Skeletal muscle satellite cell (primary cell): ENCODE results near the gene LRRC36. TPM values are rescaled to one million over a fixed set of nuclear protein-coding genes. Genes with fewer than 3 reads are reported as not detected.

Source experiments
- H3K27me3 ChIP-seq: 2 replicates; pipeline ENCODE4 v1.7.0; 2013; ENCODE audit warnings: low read length; ENCODE audit not compliant: control insufficient read depth, insufficient read depth
- H3K36me3 ChIP-seq: 2 replicates; pipeline ENCODE4 v1.7.0; 2013; ENCODE audit warnings: mild to moderate bottlenecking, control low read depth, low read length; ENCODE audit not compliant: insufficient read depth
- H3K4me1 ChIP-seq: 2 replicates; pipeline ENCODE4 v1.7.0; 2013; ENCODE audit warnings: low read length; ENCODE audit not compliant: control insufficient read depth, insufficient read depth
- H3K4me2 ChIP-seq: 2 replicates; pipeline ENCODE4 v1.7.0; 2013; ENCODE audit warnings: mild to moderate bottlenecking, low read length
- H3K4me3 ChIP-seq: 2 replicates; pipeline ENCODE4 v1.7.0; 2013; ENCODE audit warnings: low read length
- H3K9ac ChIP-seq: 2 replicates; pipeline ENCODE4 v1.7.0; 2013; ENCODE audit warnings: mild to moderate bottlenecking, low read depth, low read length, moderate library complexity
- H3K9me3 ChIP-seq: replicated peaks from 2 replicates; pipeline ENCODE4 v1.7.0; 2013; ENCODE audit warnings: mild to moderate bottlenecking, control low read depth, low read length
- small RNA-seq: library from RNA; depleted of rRNA; stranded (forward); fragments of <200 nt; gene quantifications from one replicate; pipeline ENCODE3, GENCODE V24; 2012

The LRRC36 gene

DNA sequence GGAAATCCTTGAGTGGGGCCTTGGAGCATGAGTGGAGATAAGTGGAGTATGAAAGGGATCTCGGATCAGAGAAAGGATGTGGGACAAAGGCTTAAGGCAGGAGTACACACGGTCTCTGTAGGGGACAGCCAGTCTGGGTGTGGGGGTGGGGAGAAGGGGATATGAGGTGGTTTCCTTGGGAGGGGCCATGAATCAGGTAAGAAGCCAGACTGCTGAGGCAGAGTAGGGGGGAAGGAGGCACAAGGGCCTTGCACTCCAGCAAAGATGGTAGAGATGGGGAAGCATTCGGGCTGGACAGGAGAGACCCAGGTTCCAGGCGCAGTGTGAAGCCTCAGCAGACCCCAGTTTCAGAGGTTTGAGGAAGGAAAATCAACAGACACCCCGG lies 105.9 kb downstream of the LRRC36 start:
- Histone ChIP-seq H3K36me3 (peaks cover 9% of the 10 kb centered on the region), H3K27me3 (peaks cover 24% of the 10 kb centered on the region), H3K9me3 (no peaks in the 10 kb centered on the region), H3K9ac (no peak overlapping the region), H3K4me1 (peaks cover 14% of the 10 kb centered on the region), H3K4me3 (no peak overlapping the region), H3K4me2 (no peak overlapping the region)

DNA sequence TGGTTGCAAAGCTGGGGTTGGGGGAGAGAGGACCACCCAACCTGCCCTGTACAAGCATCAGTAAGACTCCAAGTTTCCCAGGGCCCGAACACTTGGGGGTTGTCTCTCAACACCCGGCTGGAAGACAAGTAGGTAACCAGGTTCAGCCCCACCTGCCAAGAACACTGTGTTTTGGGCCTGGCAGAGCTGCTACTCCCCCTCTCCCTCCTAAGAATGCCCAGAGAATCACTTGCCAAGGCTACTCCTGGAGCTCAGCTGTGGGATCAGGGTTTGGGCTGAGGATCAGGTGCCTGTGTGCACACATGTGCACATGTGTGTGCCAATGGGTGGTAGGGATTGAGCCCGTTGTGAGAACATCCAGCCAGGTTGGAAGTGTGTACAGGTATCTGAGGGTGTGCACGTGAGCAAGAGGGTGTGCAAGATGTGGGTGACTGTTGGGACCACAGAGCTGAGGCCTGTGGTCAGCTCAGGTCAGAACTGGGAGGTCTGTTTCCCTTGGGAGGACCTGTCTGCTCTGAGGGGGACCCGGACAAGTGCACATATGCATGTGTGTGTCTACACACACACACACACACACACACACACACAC lies 106.6 kb downstream of the LRRC36 start:
- H3K4me2 ChIP-seq: no peak overlapping the region

More for the DNA sequence above, 106.6 kb downstream of the LRRC36 start:
- H3K36me3 ChIP-seq: peaks cover 16% of the 10 kb centered on the region
- H3K4me3 ChIP-seq: no peak overlapping the region
- H3K27me3 ChIP-seq: peaks cover 24% of the 10 kb centered on the region
- no peak overlapping the region for H3K9ac ChIP-seq
- peaks cover 14% of the 10 kb centered on the region for H3K4me1 ChIP-seq
- H3K9me3 ChIP-seq: no peaks in the 10 kb centered on the region

Small RNA genes within 50 kb of the gene (small RNA-seq; reads per million reads assigned to genes)
- not detected for gene RNU1-123P
